GM12872 (cell line): ENCODE data around the gene SGO2.

ENCODE experiments used
- TF ChIP-seq, protein P1 (sequence below): IDR thresholded peaks from 3 replicates; pipeline ENCODE4 v1.5.1; 2011; ENCODE audit warnings: low read depth, mild to moderate bottlenecking, low read length, moderate library complexity; ENCODE audit not compliant: insufficient read depth

The SGO2 gene

GRCh38 chr2:200593905-200594304 is 67.9 kb downstream of the SGO2 start:
- TF ChIP-seq, protein P1, sequence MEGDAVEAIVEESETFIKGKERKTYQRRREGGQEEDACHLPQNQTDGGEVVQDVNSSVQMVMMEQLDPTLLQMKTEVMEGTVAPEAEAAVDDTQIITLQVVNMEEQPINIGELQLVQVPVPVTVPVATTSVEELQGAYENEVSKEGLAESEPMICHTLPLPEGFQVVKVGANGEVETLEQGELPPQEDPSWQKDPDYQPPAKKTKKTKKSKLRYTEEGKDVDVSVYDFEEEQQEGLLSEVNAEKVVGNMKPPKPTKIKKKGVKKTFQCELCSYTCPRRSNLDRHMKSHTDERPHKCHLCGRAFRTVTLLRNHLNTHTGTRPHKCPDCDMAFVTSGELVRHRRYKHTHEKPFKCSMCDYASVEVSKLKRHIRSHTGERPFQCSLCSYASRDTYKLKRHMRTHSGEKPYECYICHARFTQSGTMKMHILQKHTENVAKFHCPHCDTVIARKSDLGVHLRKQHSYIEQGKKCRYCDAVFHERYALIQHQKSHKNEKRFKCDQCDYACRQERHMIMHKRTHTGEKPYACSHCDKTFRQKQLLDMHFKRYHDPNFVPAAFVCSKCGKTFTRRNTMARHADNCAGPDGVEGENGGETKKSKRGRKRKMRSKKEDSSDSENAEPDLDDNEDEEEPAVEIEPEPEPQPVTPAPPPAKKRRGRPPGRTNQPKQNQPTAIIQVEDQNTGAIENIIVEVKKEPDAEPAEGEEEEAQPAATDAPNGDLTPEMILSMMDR: no peak

DNA sequence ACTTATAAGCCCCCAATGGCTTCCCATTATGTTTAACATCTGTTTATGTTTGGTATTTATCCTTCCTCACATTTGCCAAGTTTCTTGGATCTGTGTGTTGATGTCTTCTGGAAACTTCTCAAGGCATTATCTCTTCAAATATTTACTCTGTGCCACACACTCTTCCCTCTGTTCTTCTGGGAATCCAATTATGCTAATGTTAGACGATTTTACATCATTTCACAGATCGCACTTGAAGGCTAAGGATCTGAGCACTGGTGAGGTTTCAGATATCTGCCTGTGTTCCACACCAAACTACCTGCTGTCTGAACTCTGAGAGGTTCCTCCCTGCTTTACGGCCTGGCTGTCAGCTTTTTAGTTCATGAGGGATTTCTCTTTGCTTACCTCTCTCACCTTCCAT is 69.9 kb downstream of the SGO2 start:
- TF ChIP-seq, protein P1: no peak

DNA sequence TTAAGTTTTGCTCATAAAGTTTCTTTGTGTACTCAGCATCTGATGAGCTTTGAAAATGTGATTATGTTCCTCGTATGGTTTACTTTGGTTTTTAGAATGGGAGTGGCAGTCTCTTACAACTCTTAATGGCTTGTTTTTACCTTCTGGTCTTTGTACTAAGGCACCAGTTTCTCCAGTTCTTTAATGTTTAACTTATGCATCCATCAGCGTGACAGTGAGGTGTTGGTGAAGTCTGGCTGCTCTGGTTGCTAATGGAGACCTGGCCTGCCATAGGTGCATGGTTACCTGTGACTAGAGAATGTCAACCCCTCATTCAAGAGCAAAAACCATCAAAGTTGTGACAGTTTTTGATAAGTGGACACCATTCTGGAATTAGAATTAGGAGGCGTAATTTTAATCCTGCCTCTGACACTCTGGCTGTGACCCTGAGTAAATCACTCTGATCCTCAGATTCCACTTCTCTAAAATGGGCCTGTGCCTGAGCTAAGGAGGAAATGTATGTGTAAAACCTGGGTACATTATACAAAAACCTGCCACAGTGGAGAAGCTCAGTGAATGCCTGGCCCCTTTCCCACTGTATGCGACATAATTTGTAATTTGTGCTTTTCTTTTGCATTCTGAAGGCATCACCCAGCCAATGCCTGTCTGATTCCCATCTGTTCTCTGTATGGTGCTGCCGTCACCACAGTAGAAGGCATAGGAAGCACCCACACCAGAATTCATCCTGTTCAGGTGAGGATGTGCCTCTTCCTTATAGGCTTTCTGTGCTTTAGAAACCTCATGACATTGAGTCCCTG is 71.0 kb downstream of the SGO2 start:
- TF ChIP-seq, protein P1: no peak

DNA sequence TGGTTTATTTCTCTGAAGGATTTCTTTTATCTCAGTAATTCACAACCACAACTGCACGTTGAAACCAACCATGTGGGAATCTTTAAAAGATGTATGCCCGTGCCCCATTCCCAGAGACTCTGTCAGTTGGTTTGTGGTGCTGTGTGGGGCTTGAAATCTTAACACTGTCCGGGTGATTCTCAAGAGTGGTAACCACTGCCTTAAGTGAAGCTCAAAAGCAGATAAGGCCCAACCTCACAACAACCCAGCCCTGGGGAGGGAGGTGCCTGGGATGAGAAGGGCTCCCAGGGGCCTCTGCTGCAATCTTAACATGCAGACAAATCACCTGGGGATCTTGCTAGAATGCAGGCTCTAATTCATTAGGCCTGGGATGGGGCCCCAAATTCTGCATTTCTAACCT is 73.2 kb downstream of the SGO2 start:
- TF ChIP-seq, protein P1: no peak

DNA sequence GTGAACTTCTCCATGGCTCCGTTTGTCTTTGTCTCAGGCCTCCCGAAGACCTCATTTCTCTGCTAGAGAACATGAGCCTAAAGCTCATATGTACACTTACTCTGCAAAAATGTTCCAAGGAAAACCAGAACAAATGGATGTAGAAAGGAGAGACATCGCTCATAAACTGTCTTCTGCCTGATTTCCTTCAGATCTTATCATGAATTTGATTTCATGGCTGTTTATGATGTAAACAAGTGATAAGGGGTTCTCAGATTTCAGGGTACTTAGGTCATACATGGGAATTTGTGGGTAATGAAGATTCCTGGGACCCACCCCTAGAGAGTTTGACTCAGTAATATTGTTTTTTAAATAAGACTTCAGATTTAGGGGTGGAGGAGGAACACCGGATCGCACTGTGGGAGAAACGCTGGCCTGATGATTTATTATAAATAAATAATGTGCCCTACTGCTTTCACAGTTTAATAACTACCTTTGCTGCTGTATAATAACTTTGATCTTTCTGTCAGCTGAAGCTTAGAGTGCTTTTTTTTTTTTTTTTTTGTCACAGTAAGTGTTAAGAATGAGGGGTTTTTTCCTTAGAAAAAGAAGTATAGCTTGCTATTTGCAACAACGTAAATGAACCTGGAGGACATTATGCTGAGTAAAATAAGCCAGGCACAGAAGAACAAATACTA is 74.7 kb downstream of the SGO2 start:
- TF ChIP-seq, protein P1: no peak

DNA sequence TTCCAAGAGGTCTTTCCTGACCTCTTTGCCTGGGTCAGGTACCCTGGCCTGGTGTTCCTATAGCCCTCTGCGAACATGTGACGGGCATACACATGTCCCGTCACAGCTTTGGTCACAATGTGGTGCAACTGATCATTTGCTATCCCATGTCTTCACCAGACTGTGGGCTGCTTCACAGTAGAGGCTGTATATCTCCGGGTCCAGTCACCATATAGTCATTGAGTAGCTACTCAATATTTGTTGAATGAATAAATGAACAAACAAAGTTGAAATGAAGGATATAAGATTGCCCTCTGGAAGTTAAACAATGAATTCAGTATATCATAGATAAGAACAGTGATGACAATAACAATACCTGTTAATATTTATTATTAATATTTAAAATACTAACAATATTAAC is 76.6 kb downstream of the SGO2 start:
- TF ChIP-seq, protein P1: no peak

- TF ChIP-seq, protein P1: no peak
Measured at GRCh38 chr2:200603972-200604371, 78.0 kb downstream of the SGO2 start.
